Thyroid gland (tissue), 4 donors: ENCODE results near the gene ATP5PB.

ENCODE experiments used
- POLR2A ChIP-seq, 2 donors: fragments of 450-650 bp; IDR thresholded peaks; one replicate each; pipeline ENCODE4 v1.6.1; 2017; ENCODE audit warnings: antibody characterized with exemption in 2 of 2, mild to moderate bottlenecking in 2 of 2, moderate library complexity in 1 of 2
- TF ChIP-seq, protein P1 (sequence below), 6 experiments: fragments of 200-600 bp in 3 of 6; fragments of 450-650 bp in 3 of 6; sonication (generic) in 3 of 6; IDR thresholded peaks; one replicate each; pipeline ENCODE4 v1.5.1; 2016 to 2019; ENCODE audit warnings: antibody characterized with exemption in 6 of 6, mild to moderate bottlenecking in 2 of 6, inconsistent platforms in 1 of 6, moderate library complexity in 1 of 6

DNA sequence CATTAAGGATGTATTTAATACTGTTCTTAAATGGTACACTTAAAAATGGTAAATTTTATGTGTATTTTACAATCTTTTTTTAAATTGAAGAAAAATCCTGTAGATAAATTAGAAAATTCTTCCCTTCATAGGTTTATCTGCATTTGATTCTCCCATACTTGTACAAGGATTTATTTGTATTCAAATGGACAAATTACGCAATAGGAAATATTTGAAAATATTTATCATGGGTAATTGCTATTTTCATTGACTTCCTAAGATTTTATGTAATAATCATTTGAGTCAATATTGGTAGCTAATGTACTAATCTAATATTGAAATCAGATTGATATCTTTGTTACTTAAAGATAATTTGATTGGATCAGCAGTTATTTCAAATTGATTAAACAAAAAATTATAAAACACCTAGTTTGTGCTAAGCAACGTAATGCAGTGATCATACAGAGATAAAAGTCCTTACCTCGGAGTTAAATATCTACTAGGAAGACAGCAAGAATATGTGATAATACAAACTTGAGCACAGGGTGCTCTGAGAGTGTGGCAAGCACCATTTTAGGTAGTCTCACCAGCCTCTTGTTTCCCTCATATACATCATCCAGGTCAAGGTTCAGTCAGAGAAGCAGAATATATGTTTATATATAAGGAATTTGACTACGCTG lies 13.2 kb downstream of the ATP5PB start:
- TF ChIP-seq, protein P1, sequence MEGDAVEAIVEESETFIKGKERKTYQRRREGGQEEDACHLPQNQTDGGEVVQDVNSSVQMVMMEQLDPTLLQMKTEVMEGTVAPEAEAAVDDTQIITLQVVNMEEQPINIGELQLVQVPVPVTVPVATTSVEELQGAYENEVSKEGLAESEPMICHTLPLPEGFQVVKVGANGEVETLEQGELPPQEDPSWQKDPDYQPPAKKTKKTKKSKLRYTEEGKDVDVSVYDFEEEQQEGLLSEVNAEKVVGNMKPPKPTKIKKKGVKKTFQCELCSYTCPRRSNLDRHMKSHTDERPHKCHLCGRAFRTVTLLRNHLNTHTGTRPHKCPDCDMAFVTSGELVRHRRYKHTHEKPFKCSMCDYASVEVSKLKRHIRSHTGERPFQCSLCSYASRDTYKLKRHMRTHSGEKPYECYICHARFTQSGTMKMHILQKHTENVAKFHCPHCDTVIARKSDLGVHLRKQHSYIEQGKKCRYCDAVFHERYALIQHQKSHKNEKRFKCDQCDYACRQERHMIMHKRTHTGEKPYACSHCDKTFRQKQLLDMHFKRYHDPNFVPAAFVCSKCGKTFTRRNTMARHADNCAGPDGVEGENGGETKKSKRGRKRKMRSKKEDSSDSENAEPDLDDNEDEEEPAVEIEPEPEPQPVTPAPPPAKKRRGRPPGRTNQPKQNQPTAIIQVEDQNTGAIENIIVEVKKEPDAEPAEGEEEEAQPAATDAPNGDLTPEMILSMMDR (IDR thresholded peaks at IDR 0.05): no peak
- TF ChIP-seq POLR2A (IDR thresholded peaks at IDR 0.05): no peak
